GM12878 (cell line): Measurements from ENCODE around the gene ALOX12B. TPM values are rescaled to one million over a fixed set of nuclear protein-coding genes. Genes with fewer than 3 reads are reported as not detected.
A peak's percentile ranks its signal among the peaks of the same experiment; 100 is the strongest.

Experiments used
- ASH2L ChIP-seq: fragments of 300-600, 200-600 bp; sonication (generic); IDR thresholded peaks from 2 replicates; pipeline ENCODE4 v1.6.1; 2017; ENCODE audit warnings: low read depth, mild to moderate bottlenecking, borderline replicate concordance
- ATF7 ChIP-seq: fragments of 450-650 bp; IDR thresholded peaks from 2 replicates; pipeline ENCODE4 v1.6.1; 2016; ENCODE audit warnings: low read depth, mild to moderate bottlenecking
- BACH1 ChIP-seq: fragments of 450-650 bp; IDR thresholded peaks from 2 replicates; pipeline ENCODE4 v1.6.1; 2017; ENCODE audit warnings: mild to moderate bottlenecking, borderline replicate concordance
- CEBPZ ChIP-seq: fragments of 150-350 bp; IDR thresholded peaks from 2 replicates; pipeline ENCODE4 v1.6.1; 2016; ENCODE audit warnings: low read depth, low read length
- CREB1 ChIP-seq: IDR thresholded peaks from 2 replicates; pipeline ENCODE4 v1.6.1; 2012; ENCODE audit warnings: low read depth, mild to moderate bottlenecking, inconsistent platforms
- E2F8 ChIP-seq: fragments of 450-650 bp; IDR thresholded peaks from 2 replicates; pipeline ENCODE4 v1.6.1; 2018; ENCODE audit warnings: mild to moderate bottlenecking, low read depth, moderate library complexity; ENCODE audit not compliant: partially characterized antibody
- ETV6 ChIP-seq, 2 experiments: fragments of 450-650 bp in 1 of 2; IDR thresholded peaks in 1 of 2; conservative IDR thresholded peaks in 1 of 2; 2 replicates each; pipeline ENCODE4 v1.6.1; 2014; ENCODE audit warnings: antibody characterized with exemption in 1 of 2, borderline replicate concordance in 1 of 2, low read depth in 1 of 2, mild to moderate bottlenecking in 1 of 2, moderate library complexity in 1 of 2
- IKZF2 ChIP-seq, 2 experiments: fragments of 450-650 bp; IDR thresholded peaks; 2 replicates each; pipeline ENCODE4 v1.6.1; 2017; ENCODE audit warnings: mild to moderate bottlenecking in 2 of 2, moderate library complexity in 2 of 2
- LARP7 ChIP-seq: fragments of 450-650 bp; IDR thresholded peaks from 2 replicates; pipeline ENCODE4 v1.6.1; 2017; ENCODE audit warnings: mild to moderate bottlenecking
- MTA3 ChIP-seq: IDR thresholded peaks from 2 replicates; pipeline ENCODE4 v1.6.1; 2012; ENCODE audit warnings: low read length, inconsistent platforms, borderline replicate concordance
- SIN3A ChIP-seq: IDR thresholded peaks from 2 replicates; pipeline ENCODE4 v1.6.1; 2012; ENCODE audit warnings: low read depth, low read length, improper control_type of control experiment
- SREBF2 ChIP-seq: IDR thresholded peaks from 2 replicates; pipeline ENCODE4 v1.6.1; 2012; ENCODE audit warnings: mild to moderate bottlenecking, low read length
- TCF12 ChIP-seq: IDR thresholded peaks from 2 replicates; pipeline ENCODE4 v1.6.1; 2011; ENCODE audit warnings: low read depth, mild to moderate bottlenecking, low read length
- TCF3 ChIP-seq: IDR thresholded peaks from 2 replicates; pipeline ENCODE4 v1.6.1; 2012; ENCODE audit warnings: low read depth, mild to moderate bottlenecking, low read length, borderline replicate concordance; ENCODE audit not compliant: insufficient read depth
- polyA plus RNA-seq, 11 experiments: library from polyadenylated mRNA; depleted of rRNA in 4 of 11; unstranded in 6 of 11; stranded (reverse) in 5 of 11; fragments of >200 nt; fragmentation: Nextera tagmentation in 4 of 11; fragmentation: Illumina TruSeq in 1 of 11; extraction: Ambion mirVana in 4 of 11; extraction: Trizol in 1 of 11; gene quantifications; 1 replicate in 1 of 11; 2 replicates in 10 of 11; pipeline versions ENCODE4 v1.2.1 to v1.2.3, GENCODE V29; 2011 to 2016; ENCODE audit warnings: inconsistent platforms in 2 of 11, missing spikeins in 2 of 11, low read depth in 1 of 11
- total RNA-seq, 4 experiments: library from RNA; depleted of rRNA in 3 of 4; stranded (reverse); fragments of >200 nt in 3 of 4; fragmentation: Illumina TruSeq in 1 of 4; extraction: Trizol in 1 of 4; gene quantifications; 2 replicates each; pipeline versions ENCODE4 v1.2.1 to v1.2.3, GENCODE V29; 2013 to 2021
- TF ChIP-seq, protein P1 (sequence below): fragments of 450-650 bp; IDR thresholded peaks from 2 replicates; pipeline ENCODE4 v1.6.1; 2014; ENCODE audit warnings: mild to moderate bottlenecking
- TF ChIP-seq, protein P2 (sequence below): IDR thresholded peaks from 2 replicates; pipeline ENCODE4 v1.6.1; 2012; ENCODE audit warnings: low read length, inconsistent platforms
- TF ChIP-seq, protein P3 (sequence below): fragments of 450-650 bp; IDR thresholded peaks from 2 replicates; pipeline ENCODE4 v1.6.1; 2017; ENCODE audit warnings: mild to moderate bottlenecking
- TF ChIP-seq, protein P4 (sequence below): fragments of 150-350 bp; IDR thresholded peaks from 2 replicates; pipeline ENCODE4 v1.6.1; 2014; ENCODE audit warnings: mild to moderate bottlenecking, low read depth, low read length

The ALOX12B gene
- total and polyA plus RNA-seq, 10 of the 15 experiments (the other 5 are each of a cell fraction or from before 2014, with no cell fraction given) = 0.17 to 0.54 TPM; not detected in 8

DNA sequence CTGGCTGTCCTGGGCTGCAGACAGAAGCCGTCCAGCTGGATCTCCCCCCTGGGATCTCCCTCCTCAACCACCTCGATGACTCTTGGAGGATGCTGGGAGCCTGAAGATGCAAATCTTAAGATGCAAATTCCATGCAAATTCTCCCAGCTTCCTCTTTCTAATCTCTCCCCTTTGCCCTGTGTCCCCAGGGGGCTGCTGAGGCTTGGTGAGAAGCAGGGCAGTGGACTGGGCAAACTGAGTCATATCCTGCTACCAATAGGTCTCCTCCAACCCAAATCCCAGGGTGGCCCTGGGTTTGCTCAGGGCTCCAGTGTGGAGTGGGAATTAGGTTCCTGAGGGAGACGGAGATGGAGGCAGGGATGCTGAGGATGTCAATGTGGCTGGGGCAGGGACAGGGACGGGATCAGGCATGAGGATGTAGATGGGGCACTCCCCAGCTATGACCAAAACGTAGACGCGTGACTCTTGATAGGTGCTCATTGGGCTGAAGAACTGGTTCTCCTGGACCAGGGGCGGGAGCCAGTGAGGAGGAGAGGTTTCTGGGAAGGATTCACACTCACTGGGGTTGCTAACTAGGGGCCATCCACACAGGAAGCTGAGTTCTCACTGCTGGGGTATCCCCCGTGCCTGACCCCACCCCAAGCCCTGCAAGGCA is 3.6 kb upstream of the ALOX12B start (continued):
- TF ChIP-seq, protein P1, sequence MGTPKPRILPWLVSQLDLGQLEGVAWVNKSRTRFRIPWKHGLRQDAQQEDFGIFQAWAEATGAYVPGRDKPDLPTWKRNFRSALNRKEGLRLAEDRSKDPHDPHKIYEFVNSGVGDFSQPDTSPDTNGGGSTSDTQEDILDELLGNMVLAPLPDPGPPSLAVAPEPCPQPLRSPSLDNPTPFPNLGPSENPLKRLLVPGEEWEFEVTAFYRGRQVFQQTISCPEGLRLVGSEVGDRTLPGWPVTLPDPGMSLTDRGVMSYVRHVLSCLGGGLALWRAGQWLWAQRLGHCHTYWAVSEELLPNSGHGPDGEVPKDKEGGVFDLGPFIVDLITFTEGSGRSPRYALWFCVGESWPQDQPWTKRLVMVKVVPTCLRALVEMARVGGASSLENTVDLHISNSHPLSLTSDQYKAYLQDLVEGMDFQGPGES = no peak
- TF ChIP-seq IKZF2 (IDR thresholded peaks at IDR 0.05) = peak; percentile 60 to 73; a peak in 3 of 4 replicates
- TF ChIP-seq ETV6 (conservative IDR thresholded peaks at IDR 0.05 in 1 of 2, IDR thresholded peaks at IDR 0.05 in 1 of 2; ENCODE audit: borderline replicate concordance in 1 of 2, low read depth in 1 of 2) = no peak
- TF ChIP-seq, protein P2, sequence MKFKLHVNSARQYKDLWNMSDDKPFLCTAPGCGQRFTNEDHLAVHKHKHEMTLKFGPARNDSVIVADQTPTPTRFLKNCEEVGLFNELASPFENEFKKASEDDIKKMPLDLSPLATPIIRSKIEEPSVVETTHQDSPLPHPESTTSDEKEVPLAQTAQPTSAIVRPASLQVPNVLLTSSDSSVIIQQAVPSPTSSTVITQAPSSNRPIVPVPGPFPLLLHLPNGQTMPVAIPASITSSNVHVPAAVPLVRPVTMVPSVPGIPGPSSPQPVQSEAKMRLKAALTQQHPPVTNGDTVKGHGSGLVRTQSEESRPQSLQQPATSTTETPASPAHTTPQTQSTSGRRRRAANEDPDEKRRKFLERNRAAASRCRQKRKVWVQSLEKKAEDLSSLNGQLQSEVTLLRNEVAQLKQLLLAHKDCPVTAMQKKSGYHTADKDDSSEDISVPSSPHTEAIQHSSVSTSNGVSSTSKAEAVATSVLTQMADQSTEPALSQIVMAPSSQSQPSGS = no peak
- no peak for TF ChIP-seq LARP7
- TF ChIP-seq ATF7 = no peak
- 0 out of 2 replicates have a peak, but pooled peaks have one; percentile 8 for TF ChIP-seq TCF12
- no peak for TF ChIP-seq E2F8
- TF ChIP-seq SIN3A = no peak
- no peak for TF ChIP-seq BACH1
- TF ChIP-seq TCF3 = no peak
- no peak for TF ChIP-seq CEBPZ
- TF ChIP-seq CREB1 = no peak
- TF ChIP-seq, protein P3, sequence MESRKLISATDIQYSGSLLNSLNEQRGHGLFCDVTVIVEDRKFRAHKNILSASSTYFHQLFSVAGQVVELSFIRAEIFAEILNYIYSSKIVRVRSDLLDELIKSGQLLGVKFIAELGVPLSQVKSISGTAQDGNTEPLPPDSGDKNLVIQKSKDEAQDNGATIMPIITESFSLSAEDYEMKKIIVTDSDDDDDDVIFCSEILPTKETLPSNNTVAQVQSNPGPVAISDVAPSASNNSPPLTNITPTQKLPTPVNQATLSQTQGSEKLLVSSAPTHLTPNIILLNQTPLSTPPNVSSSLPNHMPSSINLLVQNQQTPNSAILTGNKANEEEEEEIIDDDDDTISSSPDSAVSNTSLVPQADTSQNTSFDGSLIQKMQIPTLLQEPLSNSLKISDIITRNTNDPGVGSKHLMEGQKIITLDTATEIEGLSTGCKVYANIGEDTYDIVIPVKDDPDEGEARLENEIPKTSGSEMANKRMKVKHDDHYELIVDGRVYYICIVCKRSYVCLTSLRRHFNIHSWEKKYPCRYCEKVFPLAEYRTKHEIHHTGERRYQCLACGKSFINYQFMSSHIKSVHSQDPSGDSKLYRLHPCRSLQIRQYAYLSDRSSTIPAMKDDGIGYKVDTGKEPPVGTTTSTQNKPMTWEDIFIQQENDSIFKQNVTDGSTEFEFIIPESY = no peak
- no peak for TF ChIP-seq MTA3
- TF ChIP-seq, protein P4, sequence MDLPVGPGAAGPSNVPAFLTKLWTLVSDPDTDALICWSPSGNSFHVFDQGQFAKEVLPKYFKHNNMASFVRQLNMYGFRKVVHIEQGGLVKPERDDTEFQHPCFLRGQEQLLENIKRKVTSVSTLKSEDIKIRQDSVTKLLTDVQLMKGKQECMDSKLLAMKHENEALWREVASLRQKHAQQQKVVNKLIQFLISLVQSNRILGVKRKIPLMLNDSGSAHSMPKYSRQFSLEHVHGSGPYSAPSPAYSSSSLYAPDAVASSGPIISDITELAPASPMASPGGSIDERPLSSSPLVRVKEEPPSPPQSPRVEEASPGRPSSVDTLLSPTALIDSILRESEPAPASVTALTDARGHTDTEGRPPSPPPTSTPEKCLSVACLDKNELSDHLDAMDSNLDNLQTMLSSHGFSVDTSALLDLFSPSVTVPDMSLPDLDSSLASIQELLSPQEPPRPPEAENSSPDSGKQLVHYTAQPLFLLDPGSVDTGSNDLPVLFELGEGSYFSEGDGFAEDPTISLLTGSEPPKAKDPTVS = no peak
- TF ChIP-seq SREBF2 = no peak
- no peak for TF ChIP-seq ASH2L
